Stimulated activated CD8-positive, alpha-beta memory T cell treated with anti-CD3 and anti-CD28 coated beads, Interleukin-2, amount 100 ng/mL, for 1 hour (primary cell): ENCODE data around the gene PCED1B.

Source experiments
- DNase-seq, 2 donors: peaks; one replicate each; pipeline ENCODE4 v3.0.0-alpha.2; 2020; ENCODE audit warnings: low read depth in 2 of 2

Gene PCED1B

GRCh38 chr12:47231456-47231855, 152.0 kb downstream of the PCED1B start:
- DNase-seq: no peak

GRCh38 chr12:47234576-47235141, 155.2 kb downstream of the PCED1B start:
- no peak for DNase-seq

- DNase-seq: no peak
Measured at GRCh38 chr12:47235258-47236040, 156.0 kb downstream of the PCED1B start.

- DNase-seq: no peak
Measured at GRCh38 chr12:47236109-47236714, 156.8 kb downstream of the PCED1B start.

DNA sequence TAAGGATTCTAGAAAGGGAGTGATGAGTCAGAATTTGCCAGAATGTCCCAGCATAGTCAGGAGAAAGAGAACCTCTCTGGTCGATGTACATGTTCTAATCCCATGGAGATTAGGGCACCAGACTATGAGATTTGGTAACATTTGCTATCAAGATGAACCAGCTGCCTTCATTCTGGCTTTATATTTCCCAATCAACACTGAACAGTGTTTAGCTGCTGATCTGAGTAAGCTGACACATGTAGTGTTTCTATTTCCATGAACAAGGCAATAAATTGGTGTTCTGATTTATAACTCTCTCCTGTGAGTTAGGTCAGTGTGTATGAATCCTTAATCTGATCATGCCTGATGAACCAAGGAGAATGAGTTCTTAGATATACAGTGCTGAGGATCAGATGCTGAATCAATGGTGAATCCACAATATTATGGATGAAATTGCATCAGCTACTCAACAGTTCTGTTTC, 158.4 kb downstream of the PCED1B start:
- DNase-seq: no peak

DNA sequence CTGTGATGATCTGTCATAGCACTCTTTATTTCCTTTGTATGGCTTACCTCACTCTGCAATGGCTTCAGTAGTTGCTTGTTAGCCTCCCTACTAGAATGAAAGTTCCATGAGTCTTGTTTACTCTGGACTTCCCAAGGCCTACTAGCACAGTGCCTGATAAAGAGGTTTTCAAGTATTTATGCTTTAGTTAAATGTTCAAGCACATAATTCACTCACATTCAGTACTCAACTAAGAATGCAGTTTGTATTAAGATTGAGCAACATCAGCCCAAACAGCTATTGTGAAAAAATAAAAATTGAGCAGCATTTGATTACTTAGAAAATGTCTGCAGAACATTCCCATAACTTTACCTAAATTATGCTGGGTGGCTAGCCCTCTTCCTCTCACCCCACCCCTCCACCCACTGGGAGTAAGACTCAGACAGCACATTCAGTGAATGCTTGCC, 159.3 kb downstream of the PCED1B start:
- no peak for DNase-seq

DNA sequence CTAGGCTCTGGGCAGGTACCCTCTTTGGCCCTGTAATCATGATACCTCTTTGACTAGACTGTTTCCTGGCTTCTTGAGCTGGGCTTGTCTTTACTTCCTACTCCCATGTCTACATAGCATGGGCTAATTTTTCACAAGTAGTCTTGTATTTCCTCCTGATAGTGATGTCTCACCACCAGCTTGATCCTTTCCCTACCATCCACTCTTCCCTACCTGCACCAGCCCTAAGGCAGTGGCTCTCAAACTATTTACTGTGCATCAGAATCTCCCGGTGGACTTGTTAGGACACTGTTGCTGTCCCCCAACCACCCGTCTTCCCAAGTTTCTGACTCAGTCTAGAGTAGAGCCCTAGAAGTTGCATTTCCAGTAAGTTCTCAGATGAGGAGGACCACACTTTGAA, 163.0 kb downstream of the PCED1B start:
- DNase-seq: no peak

DNA sequence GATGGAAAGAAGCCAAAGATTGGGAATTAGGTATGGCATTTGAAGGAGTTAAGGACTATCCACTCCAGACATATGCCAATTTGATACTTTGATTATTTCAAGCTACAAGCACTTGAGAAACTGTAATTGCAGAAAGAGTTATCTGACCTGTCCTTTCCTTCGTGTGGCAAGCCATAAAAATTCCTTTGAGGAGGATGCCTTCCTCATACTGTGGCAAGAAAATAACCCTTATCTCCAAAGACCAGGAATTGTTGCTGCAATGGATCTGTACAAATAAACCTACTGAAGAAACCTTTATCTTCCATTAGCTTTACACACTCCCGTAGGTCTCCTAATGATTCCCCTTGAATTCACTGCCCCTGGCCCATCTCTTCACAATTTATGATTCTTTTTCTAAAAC, 165.4 kb downstream of the PCED1B start:
- no peak for DNase-seq

GRCh38 chr12:47245623-47246022, 166.2 kb downstream of the PCED1B start:
- DNase-seq: no peak

GRCh38 chr12:47247418-47247817, 168.0 kb downstream of the PCED1B start:
- no peak for DNase-seq

DNA sequence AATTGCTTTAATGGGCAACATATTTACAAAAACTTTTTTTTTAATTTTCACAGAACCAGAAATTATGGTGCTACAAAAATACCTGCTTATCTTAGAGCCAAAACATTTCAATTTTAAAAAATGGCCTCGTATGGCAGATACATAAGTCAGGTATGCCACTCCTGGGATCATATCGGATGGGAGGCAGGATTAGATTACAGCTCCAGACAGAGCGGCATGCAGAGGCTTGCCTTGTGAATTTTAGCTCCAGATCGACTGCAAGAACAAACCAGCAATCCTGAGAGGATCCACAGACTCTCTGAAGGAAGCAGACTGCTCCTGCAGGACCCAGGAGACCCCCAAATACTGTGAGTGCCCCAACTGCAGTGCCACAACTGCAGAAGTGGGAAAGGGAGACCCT, 169.7 kb downstream of the PCED1B start:
- DNase-seq: no peak

DNA sequence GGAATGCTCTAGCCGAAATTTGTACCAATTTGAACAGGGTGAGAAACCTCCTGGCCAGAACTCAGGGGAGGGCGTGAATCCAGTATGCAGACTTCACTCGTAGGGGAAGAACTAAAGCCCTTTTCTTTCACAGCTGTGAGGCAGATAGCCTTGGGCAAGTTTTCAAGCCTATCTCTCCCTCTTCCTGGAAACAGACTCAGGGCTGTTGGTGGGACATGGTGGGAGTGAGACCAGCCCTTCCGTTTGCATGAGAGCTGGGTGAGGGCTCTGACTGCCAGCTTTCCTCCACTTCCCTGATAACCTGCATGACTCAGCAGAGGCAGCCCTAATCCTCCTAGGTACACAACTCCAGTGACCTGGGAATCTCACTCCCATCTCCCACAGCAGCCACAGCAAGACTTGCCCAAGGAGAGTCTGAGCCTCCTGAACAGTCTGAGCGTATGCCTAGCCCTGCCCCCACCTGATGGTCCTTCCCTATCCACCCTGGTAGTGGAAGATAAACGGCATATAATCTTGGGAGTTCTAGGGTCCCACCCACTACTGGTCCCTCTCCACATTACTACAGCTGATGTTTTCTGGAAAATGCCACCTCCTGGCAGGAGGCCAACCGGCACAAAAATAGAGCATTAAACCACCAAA, 170.4 kb downstream of the PCED1B start:
- DNase-seq: no peak

DNA sequence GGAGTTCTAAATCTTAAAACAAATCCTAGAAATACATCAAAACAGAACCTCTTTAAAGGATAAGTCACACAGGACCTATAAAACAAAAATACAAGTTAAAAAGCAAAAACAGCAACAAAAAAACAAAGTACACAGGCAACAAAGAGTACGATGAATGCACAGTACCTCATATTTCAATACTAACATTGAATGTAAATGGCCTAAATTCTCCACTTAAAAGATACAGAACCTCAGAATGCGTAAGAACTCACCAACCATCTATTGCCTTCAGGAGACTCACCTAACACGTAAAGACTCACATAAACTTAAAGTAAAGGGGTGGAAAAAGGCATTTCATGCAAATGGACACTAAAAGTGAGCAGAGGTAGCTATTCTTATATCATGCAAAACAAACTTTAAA, 172.5 kb downstream of the PCED1B start:
- DNase-seq: no peak

DNA sequence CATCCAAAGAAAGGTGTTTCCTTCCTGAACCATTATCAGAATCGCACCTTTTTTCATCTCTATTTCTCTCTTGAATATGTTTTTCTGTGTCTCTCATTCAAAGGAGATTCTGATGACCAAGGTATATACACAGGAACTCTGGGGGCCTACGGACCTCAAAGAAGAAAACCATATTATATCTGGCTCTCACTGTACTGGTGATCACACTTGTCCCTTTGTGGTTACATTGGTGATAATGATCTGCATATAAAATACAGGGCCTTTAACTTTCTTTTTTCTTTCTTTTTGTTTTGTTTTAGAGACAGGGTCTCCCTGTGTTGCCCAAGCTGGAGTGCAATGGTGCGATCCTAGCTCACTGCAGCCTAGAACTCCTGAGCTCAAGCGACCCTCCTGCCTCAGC, 185.5 kb downstream of the PCED1B start:
- no peak for DNase-seq

DNA sequence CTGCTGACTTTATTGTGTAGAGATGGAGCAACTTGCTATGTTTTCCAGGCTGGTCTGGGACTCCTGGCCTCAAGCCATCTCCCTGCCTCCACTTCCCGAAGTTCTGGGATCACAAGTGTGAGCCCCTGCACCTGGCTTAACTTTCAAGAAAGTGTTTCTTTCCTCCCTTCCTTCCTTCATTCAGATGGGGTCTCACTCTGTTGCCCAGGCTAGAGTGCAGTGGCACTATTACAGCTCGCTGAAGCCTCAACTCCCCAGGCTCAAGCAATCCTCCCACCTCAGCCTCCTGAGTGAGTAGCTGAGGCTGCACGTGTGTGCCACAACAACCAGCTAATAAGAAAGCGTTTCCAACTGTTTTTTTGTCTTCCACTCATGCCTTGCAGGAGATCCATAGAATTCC, 186.0 kb downstream of the PCED1B start:
- no peak for DNase-seq

GRCh38 chr12:47267571-47267970, 188.2 kb downstream of the PCED1B start:
- DNase-seq: no peak

DNA sequence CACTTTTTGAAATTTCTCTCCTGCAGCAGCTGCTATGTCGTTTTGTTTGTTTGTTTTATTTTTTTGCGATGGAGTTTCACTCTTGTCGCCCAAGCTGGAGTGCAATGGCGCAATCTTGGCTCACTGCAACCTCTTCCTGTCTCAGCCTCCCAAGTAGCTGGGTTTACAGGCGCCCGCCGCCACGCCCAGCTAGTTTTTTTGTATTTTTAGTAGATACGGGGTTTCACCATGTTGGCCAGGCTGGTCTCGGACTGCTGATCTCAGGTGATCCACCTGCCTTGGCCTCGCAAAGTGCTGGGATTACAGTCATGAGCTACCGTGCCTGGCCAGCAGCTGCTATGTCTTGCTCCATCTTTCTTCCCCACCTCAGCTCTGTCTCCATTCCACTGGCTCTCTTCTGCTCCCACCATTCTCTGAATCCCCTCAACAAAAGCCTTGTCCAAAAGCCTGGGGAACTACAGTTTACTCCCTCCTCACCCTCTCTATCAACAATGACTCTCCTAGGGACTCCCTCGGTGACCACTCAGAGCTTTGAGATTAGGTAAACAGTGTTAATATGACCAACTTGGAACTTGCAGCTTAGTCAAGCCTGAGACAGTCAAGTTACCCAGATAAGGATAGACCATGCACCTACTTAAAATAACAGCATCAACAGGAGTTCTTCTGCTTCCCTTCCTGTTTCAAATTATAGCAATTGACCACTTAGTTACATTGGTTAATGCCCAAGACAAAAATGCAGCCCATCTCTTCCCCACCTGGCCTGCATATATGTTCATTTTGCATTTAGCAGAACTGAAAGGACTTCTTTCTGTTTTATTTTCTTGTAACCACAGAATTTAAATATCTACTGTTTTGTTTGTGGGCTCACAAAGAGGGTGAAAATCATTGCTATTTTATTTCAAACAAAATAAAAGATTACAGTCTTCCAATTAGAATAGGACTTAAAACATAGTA, 189.4 kb downstream of the PCED1B start:
- no peak for DNase-seq

GRCh38 chr12:47269916-47270315, 190.5 kb downstream of the PCED1B start:
- no peak for DNase-seq

DNA sequence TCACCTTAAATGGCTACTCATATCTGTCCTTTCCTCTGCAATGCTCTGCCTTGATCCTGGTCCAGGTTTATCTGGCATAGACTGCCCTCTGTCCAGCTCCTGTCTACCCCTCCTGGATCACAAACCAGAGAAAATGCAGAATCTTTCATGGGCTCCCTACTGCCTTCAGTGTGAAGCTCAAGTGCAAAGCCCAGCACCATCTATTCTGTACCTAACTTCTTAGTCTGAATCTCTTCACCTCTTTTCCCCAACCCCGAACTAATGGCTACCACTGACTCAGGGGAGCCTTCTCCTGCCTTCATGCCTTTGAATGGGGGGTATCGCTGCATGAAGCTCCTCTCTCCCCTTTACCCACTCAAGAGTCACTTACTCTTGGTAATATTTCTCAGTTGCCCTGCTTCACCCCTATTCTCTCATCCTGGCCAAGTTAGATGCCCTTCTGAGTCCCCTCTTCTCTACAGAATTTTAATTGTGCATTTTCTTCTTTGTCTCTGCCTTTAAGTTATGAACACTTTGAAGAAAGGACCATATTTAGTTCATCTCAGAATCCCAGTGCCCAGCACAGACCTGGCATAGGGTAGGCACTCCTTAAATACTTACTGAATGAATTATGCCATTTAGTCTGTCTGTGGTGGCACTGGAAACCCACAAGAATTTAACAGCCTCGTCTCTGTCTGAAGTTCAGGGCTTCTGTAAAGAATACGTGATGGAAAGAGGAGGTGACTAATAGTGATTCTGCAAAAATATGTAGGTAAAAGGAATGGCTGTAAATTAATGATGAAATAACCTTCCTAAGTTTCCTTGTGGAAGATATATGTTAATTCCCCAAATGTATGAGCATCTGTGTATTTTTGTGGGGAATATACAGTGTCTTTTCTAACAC, 191.6 kb downstream of the PCED1B start:
- DNase-seq: no peak

- no peak for DNase-seq
Measured at GRCh38 chr12:47271800-47272239, 192.4 kb downstream of the PCED1B start.
